Neural progenitor cell (in vitro differentiated cells): Measurements from ENCODE around the gene SDE2. TPM values are rescaled to one million over a fixed set of nuclear protein-coding genes. Genes with fewer than 3 reads are reported as not detected.
"Not testable (repeated sequence)": the region's sequence is repeated elsewhere in the genome, so short reads cannot be mapped to it uniquely, and the experiment has no call there.

Source experiments
- DNase-seq: peaks from one replicate; pipeline ENCODE4 v3.0.0-alpha.2; 2016; ENCODE audit warnings: low spot score
- H2AFZ ChIP-seq: fragments of 200-600 bp; sonication (generic); replicated peaks from 2 replicates; pipeline ENCODE4 v1.6.1; 2016; ENCODE audit warnings: antibody characterized with exemption
- H3F3A ChIP-seq: fragments of 200-600 bp; sonication (generic); 2 replicates; pipeline ENCODE4 v1.6.1; 2016; ENCODE audit warnings: antibody characterized with exemption, low read depth
- H3K27ac ChIP-seq: fragments of 200-600 bp; sonication (generic); 2 replicates; pipeline ENCODE4 v1.5.1; 2016; ENCODE audit warnings: mild to moderate bottlenecking
- H3K27me3 ChIP-seq: fragments of 200-600 bp; sonication (generic); 2 replicates; pipeline ENCODE4 v1.6.1; 2016; ENCODE audit warnings: mild to moderate bottlenecking, moderate library complexity
- H3K36me3 ChIP-seq: fragments of 200-600 bp; sonication (generic); 2 replicates; pipeline ENCODE4 v1.5.1; 2016
- H3K4me1 ChIP-seq: fragments of 200-600 bp; sonication (generic); 2 replicates; pipeline ENCODE4 v1.6.1; 2016; ENCODE audit warnings: mixed run types
- H3K4me2 ChIP-seq: fragments of 200-600 bp; sonication (generic); 2 replicates; pipeline ENCODE4 v1.6.1; 2016
- H3K4me3 ChIP-seq: fragments of 200-600 bp; sonication (generic); 2 replicates; pipeline ENCODE4 v1.5.1; 2016
- H3K79me2 ChIP-seq: fragments of 200-600 bp; sonication (generic); 2 replicates; pipeline ENCODE4 v1.6.1; 2016; ENCODE audit warnings: low read depth
- H3K9ac ChIP-seq: fragments of 200-600 bp; sonication (generic); 2 replicates; pipeline ENCODE4 v1.6.1; 2016
- H3K9me3 ChIP-seq: fragments of 200-600 bp; sonication (generic); 2 replicates; pipeline ENCODE4 v1.5.1; 2016; ENCODE audit warnings: low read depth
- H4K20me1 ChIP-seq: fragments of 200-600 bp; sonication (generic); 2 replicates; pipeline ENCODE4 v1.6.1; 2016; ENCODE audit warnings: low read depth
- H3K27ac Mint-ChIP-seq: 3 replicates; pipeline ENCODE4 v1.8.0; 2021; ENCODE audit warnings: mixed read lengths
- H3K27me3 Mint-ChIP-seq: 2 replicates; pipeline ENCODE4 v1.8.0; 2022; ENCODE audit warnings: low read depth, mild to moderate bottlenecking, inconsistent platforms, moderate library complexity, mixed read lengths; ENCODE audit not compliant: insufficient read depth
- H3K36me3 Mint-ChIP-seq: 3 replicates; pipeline ENCODE4 v1.8.0; 2021; ENCODE audit warnings: mixed read lengths
- H3K4me1 Mint-ChIP-seq: 3 replicates; pipeline ENCODE4 v1.8.0; 2021; ENCODE audit warnings: mixed read lengths
- H3K4me3 Mint-ChIP-seq: 3 replicates; pipeline ENCODE4 v1.8.0; 2021; ENCODE audit warnings: mild to moderate bottlenecking, moderate library complexity, mixed read lengths
- H3K9me3 Mint-ChIP-seq: 3 replicates; pipeline ENCODE4 v1.8.0; 2020; ENCODE audit warnings: mixed read lengths
- CTCF ChIP-seq: fragments of 200-600 bp; sonication (generic); IDR thresholded peaks from 2 replicates; pipeline ENCODE4 v1.5.1; 2017; ENCODE audit warnings: antibody characterized with exemption, mild to moderate bottlenecking
- EZH2 ChIP-seq: fragments of 200-600 bp; sonication (generic); IDR thresholded peaks from 2 replicates; pipeline ENCODE4 v1.6.1; 2017; ENCODE audit warnings: antibody characterized with exemption, mild to moderate bottlenecking, moderate library complexity
- EZH2phosphoT487 ChIP-seq: fragments of 200-600 bp; sonication (generic); IDR thresholded peaks from 2 replicates; pipeline ENCODE4 v1.6.1; 2017; ENCODE audit warnings: antibody characterized with exemption
- total RNA-seq: library from RNA; depleted of rRNA; stranded (reverse); fragments of >200 nt; gene quantifications from 2 replicates; pipeline ENCODE4 v1.2.3, GENCODE V29; 2015; ENCODE audit warnings: low replicate concordance

The SDE2 gene
- total RNA-seq, 1 donor from 2014 or later = 29.2 TPM

- no peak overlapping the region for H3K4me2 ChIP-seq
- H3K27ac ChIP-seq = no peak overlapping the region
- peaks cover 3% of the 10 kb centered on the region for H3K4me1 Mint-ChIP-seq
- no peak overlapping the region for H3K9ac ChIP-seq
- H2AFZ ChIP-seq = no peak overlapping the region
- no peak for DNase-seq
- no peak overlapping the region for H3K4me3 Mint-ChIP-seq
- H3K36me3 ChIP-seq = peaks cover 15% of the 10 kb centered on the region
- no peaks in the 10 kb centered on the region for H3K79me2 ChIP-seq
- peaks cover 2% of the 10 kb centered on the region for H3K27me3 Mint-ChIP-seq
- H3K4me1 ChIP-seq = no peaks in the 10 kb centered on the region
- H3K27me3 ChIP-seq = no peaks in the 10 kb centered on the region
- peaks cover 28% of the 10 kb centered on the region for H3K36me3 Mint-ChIP-seq
- H3F3A ChIP-seq = peaks cover 3% of the 10 kb centered on the region
- no peak overlapping the region for H3K27ac Mint-ChIP-seq
- no peak overlapping the region for H3K4me3 ChIP-seq
- H4K20me1 ChIP-seq = no peaks in the 10 kb centered on the region
- no peaks in the 10 kb centered on the region for H3K9me3 ChIP-seq
- TF ChIP-seq CTCF (no peak), EZH2phosphoT487 (no peak), EZH2 (no peak)
- peaks cover 13% of the 10 kb centered on the region for H3K9me3 Mint-ChIP-seq
Observed at GRCh38 chr1:225979421-225979820, 19.7 kb downstream of the SDE2 start.

GRCh38 chr1:225977937-225978748, 21.0 kb downstream of the SDE2 start:
- Histone ChIP-seq H3K36me3 (peaks cover 9% of the 10 kb centered on the region), H2AFZ (no peak overlapping the region), H3F3A (peaks cover 3% of the 10 kb centered on the region), H3K4me3 (no peak overlapping the region), H3K4me2 (no peak overlapping the region), H3K27ac (no peak overlapping the region), H3K9ac (no peak overlapping the region), H3K79me2 (no peaks in the 10 kb centered on the region), H3K4me1 (no peaks in the 10 kb centered on the region), H3K27me3 (no peaks in the 10 kb centered on the region), H4K20me1 (no peaks in the 10 kb centered on the region), H3K9me3 (no peaks in the 10 kb centered on the region)
- Mint-ChIP-seq H3K27me3 (peaks cover 2% of the 10 kb centered on the region), H3K4me3 (no peak overlapping the region), H3K9me3 (peaks cover 13% of the 10 kb centered on the region), H3K36me3 (peaks cover 22% of the 10 kb centered on the region), H3K27ac (no peak overlapping the region), H3K4me1 (peaks cover 5% of the 10 kb centered on the region)
- DNase-seq = no peak
- TF ChIP-seq CTCF = no peak

- not testable (repeated sequence) for H4K20me1 ChIP-seq, H3K27me3 Mint-ChIP-seq, H3K27me3 ChIP-seq, H3K36me3 ChIP-seq, H3K9ac ChIP-seq, H3K4me3 ChIP-seq, H3F3A ChIP-seq, H3K9me3 ChIP-seq, H3K4me1 ChIP-seq, H3K9me3 Mint-ChIP-seq, H3K27ac ChIP-seq, H3K4me2 ChIP-seq, DNase-seq, H3K27ac Mint-ChIP-seq, H3K4me1 Mint-ChIP-seq, H3K36me3 Mint-ChIP-seq, H3K4me3 Mint-ChIP-seq, H2AFZ ChIP-seq, H3K79me2 ChIP-seq
Observed at GRCh38 chr1:225975146-225975545, 24.0 kb downstream of the SDE2 start.

GRCh38 chr1:225974454-225974853, 24.7 kb downstream of the SDE2 start:
- Histone ChIP-seq H3K9ac (no peak overlapping the region), H3K36me3 (no peaks in the 10 kb centered on the region), H3K27me3 (no peaks in the 10 kb centered on the region), H4K20me1 (no peaks in the 10 kb centered on the region), H2AFZ (no peak overlapping the region), H3K4me1 (no peaks in the 10 kb centered on the region), H3K9me3 (no peaks in the 10 kb centered on the region), H3K79me2 (no peaks in the 10 kb centered on the region), H3F3A (peaks cover 3% of the 10 kb centered on the region), H3K4me3 (no peak overlapping the region), H3K27ac (no peak overlapping the region), H3K4me2 (no peak overlapping the region)
- Mint-ChIP-seq H3K27me3 (peaks cover 6% of the 10 kb centered on the region), H3K36me3 (peaks cover 2% of the 10 kb centered on the region), H3K4me3 (no peak overlapping the region), H3K27ac (no peak overlapping the region), H3K9me3 (no peaks in the 10 kb centered on the region), H3K4me1 (peaks cover 6% of the 10 kb centered on the region)
- no peak for DNase-seq
- TF ChIP-seq EZH2phosphoT487 (no peak), EZH2 (no peak)
